B cell (primary cell): Measurements from ENCODE around the gene MAP3K7CL. TPM values are rescaled to one million over a fixed set of nuclear protein-coding genes. Genes with fewer than 3 reads are reported as not detected.

ENCODE experiments used
- ATAC-seq: fragments of 200-7000 bp; cut with Tn5 transposase; one replicate; pipeline ENCODE4 v1.10.0; 2021; ENCODE audit warnings: low read depth, mild to moderate bottlenecking, moderate number of reproducible peaks, moderate library complexity
- CTCF ChIA-PET: fragments of 350-600 bp; sonication (Branson Sonifier 250); formaldehyde crosslinking; loops from one replicate; lab custom pipeline; 2021; ENCODE audit warnings: antibody characterized with exemption, inconsistent platforms; lab: Charles Lee
- POLR2A ChIA-PET: fragments of 350-600 bp; sonication (Branson Sonifier 250); formaldehyde crosslinking; loops from one replicate; lab custom pipeline; 2021; ENCODE audit warnings: antibody characterized with exemption; lab: Charles Lee
- DNase-seq: peaks from one replicate; pipeline ENCODE4 v3.0.0; 2013
- H2AFZ ChIP-seq: 2 replicates; pipeline ENCODE4 v1.6.1; 2012; ENCODE audit warnings: mild to moderate bottlenecking, low read depth, low read length; ENCODE audit not compliant: insufficient read depth, poor library complexity, severe bottlenecking
- H3K27ac ChIP-seq, 2 donors: 1 replicate in 1 of 2; 2 replicates in 1 of 2; pipeline ENCODE4 v1.5.1; 2012 to 2013; ENCODE audit warnings: low read length in 2 of 2, mild to moderate bottlenecking in 2 of 2, moderate library complexity in 1 of 2
- H3K27me3 ChIP-seq, 4 experiments: fragments of 200-600 bp in 1 of 4; sonication (generic) in 1 of 4; replicated peaks in 1 of 4; 1 replicate in 2 of 4; 2 replicates in 2 of 4; pipeline versions ENCODE4 v1.6.1 to v1.7.0; 2013 to 2016; ENCODE audit warnings: low read length in 3 of 4, mild to moderate bottlenecking in 2 of 4, mixed read lengths in 1 of 4, moderate library complexity in 1 of 4; ENCODE audit not compliant: insufficient read depth in 4 of 4, control insufficient read depth in 3 of 4; ENCODE audit errors: control extremely low read depth in 1 of 4
- H3K36me3 ChIP-seq, 2 experiments: replicated peaks in 1 of 2; 1 replicate in 1 of 2; 2 replicates in 1 of 2; pipeline versions ENCODE4 v1.6.1 to v1.7.1; 2013; ENCODE audit warnings: low read length in 1 of 2; ENCODE audit not compliant: insufficient read depth in 2 of 2, control insufficient read depth in 1 of 2; ENCODE audit errors: control extremely low read depth in 1 of 2, extremely low read depth in 1 of 2
- H3K4me1 ChIP-seq, 2 donors: fragments of 200-600 bp in 1 of 2; sonication (generic) in 1 of 2; 1 replicate in 1 of 2; 2 replicates in 1 of 2; pipeline versions ENCODE4 v1.5.1 to v1.6.1; 2013 to 2017; ENCODE audit warnings: low read length in 2 of 2; ENCODE audit not compliant: control insufficient read depth in 2 of 2, insufficient read depth in 2 of 2
- H3K4me2 ChIP-seq: replicated peaks from 2 replicates; pipeline ENCODE3; 2012; ENCODE audit warnings: mild to moderate bottlenecking, low read depth, low read length; ENCODE audit not compliant: poor library complexity, severe bottlenecking
- H3K4me3 ChIP-seq, 5 experiments: fragments of 200-600 bp in 1 of 5; sonication (generic) in 1 of 5; 1 replicate in 3 of 5; 2 replicates in 2 of 5; pipeline versions ENCODE4 v1.5.1 to v1.7.0; 2011 to 2016; ENCODE audit warnings: low read length in 4 of 5, mild to moderate bottlenecking in 4 of 5, low read depth in 2 of 5, control low read depth in 1 of 5, moderate library complexity in 1 of 5; ENCODE audit not compliant: insufficient read depth in 1 of 5; ENCODE audit errors: control extremely low read depth in 1 of 5, extremely low read depth in 1 of 5
- H3K79me2 ChIP-seq: fragments of 200-600 bp; sonication (generic); one replicate; pipeline ENCODE4 v1.6.0; 2016; ENCODE audit warnings: low read length; ENCODE audit not compliant: control insufficient read depth, insufficient read depth
- H3K9ac ChIP-seq: fragments of 200-600 bp; sonication (generic); 2 replicates; pipeline ENCODE4 v1.6.1; 2017; ENCODE audit warnings: mild to moderate bottlenecking, low read length, moderate library complexity
- H3K9me3 ChIP-seq, 3 donors: one replicate each; pipeline versions ENCODE4 v1.6.1 to v1.7.1; 2013; ENCODE audit warnings: low read length in 2 of 3; ENCODE audit not compliant: control insufficient read depth in 2 of 3, insufficient read depth in 1 of 3; ENCODE audit errors: control extremely low read depth in 1 of 3
- H4K20me1 ChIP-seq: 2 replicates; pipeline ENCODE4 v1.6.0; 2012; ENCODE audit warnings: mild to moderate bottlenecking, low read length; ENCODE audit not compliant: insufficient read depth, control insufficient read depth, poor library complexity, severe bottlenecking
- H3K27ac Mint-ChIP-seq: one replicate; pipeline ENCODE4 v1.8.0; 2021; ENCODE audit warnings: mixed read lengths
- H3K27me3 Mint-ChIP-seq: one replicate; pipeline ENCODE4 v1.8.0; 2021; ENCODE audit warnings: mixed read lengths
- H3K4me1 Mint-ChIP-seq: one replicate; pipeline ENCODE4 v1.8.0; 2021; ENCODE audit warnings: mixed read lengths
- H3K4me3 Mint-ChIP-seq: one replicate; pipeline ENCODE4 v1.8.0; 2021; ENCODE audit warnings: mixed read lengths
- H3K9me3 Mint-ChIP-seq: one replicate; pipeline ENCODE4 v1.8.0; 2022; ENCODE audit warnings: mixed read lengths; ENCODE audit not compliant: insufficient read depth
- CTCF ChIP-seq: fragments of 200-600 bp; IDR thresholded peaks from one replicate; pipeline ENCODE4 v1.8.0; 2022; ENCODE audit warnings: antibody characterized with exemption, mild to moderate bottlenecking
- EZH2 ChIP-seq: IDR thresholded peaks from 2 replicates; pipeline ENCODE4 v1.6.1; 2012; ENCODE audit warnings: borderline replicate concordance, low read depth, mild to moderate bottlenecking, moderate library complexity, low read length; ENCODE audit not compliant: insufficient read depth, poor library complexity, severe bottlenecking
- WGBS: methylation state at CpG from one replicate; pipeline ENCODE4 v1.1.5; 2013; ENCODE audit warnings: missing lambda C conversion rate; ENCODE audit not compliant: insufficient coverage; 5-methylcytosine and 5-hydroxymethylcytosine counted together
- intact Hi-C: fragments of 100-400 bp; cut with micrococcal nuclease; formaldehyde crosslinking; loops from one replicate; pipeline ENCODE4 v1.10.0; 2022
- polyA plus RNA-seq: library from polyadenylated mRNA; depleted of rRNA; stranded (reverse); fragments of >200 nt; gene quantifications from 2 replicates; pipeline ENCODE4 v1.2.3, GENCODE V29; 2012
- total RNA-seq, 2 donors: library from RNA; stranded (reverse); fragments of 120-200 nt in 1 of 2; gene quantifications; 1 replicate in 1 of 2; 2 replicates in 1 of 2; pipeline versions ENCODE4 v1.2.3 to v1.2.4, GENCODE V29; 2013 to 2022

Gene MAP3K7CL
- total and polyA plus RNA-seq, 2 donors (not counting 1 experiment from before 2014, with no cell fraction given): 8.9 to 11.9 TPM

- Mint-ChIP-seq H3K9me3 (no peaks in the 10 kb centered on the region), H3K27ac (no peak overlapping the region), H3K27me3 (no peaks in the 10 kb centered on the region), H3K4me3 (no peak overlapping the region), H3K4me1 (peaks cover 3% of the 10 kb centered on the region)
- ChIA-PET POLR2A (interaction anchor here (1.2 kb wide), 1 partner anchor 281 kb away, joined by 3 read pairs; no protein-coding TSS in a partner anchor), CTCF (interaction anchor here (1.2 to 15.8 kb wide), 11 partner anchors 14 to 757 kb away, joined by 3 to 310 read pairs (median 5); partner anchors contain the start of gene BACH1)
- no CpG with 5 or more reads among the region's 1 CpG for WGBS
- ATAC-seq (no peak), DNase-seq (no peak)
- no peak overlapping the region for H3K4me3 ChIP-seq
- H3K27ac ChIP-seq: no peak overlapping the region
- intact Hi-C loops: loop anchor here (2.0 to 5.0 kb wide), 2 partner anchors 74 to 201 kb away; no protein-coding TSS in a partner anchor
- no peaks in the 10 kb centered on the region for H3K9me3 ChIP-seq
- no peak overlapping the region for H3K4me2 ChIP-seq
- peaks cover 0 to 10% of the 10 kb centered on the region in 2 experiments for H3K36me3 ChIP-seq
- H3K9ac ChIP-seq: no peak overlapping the region
- H2AFZ ChIP-seq: no peak overlapping the region
- no peaks in the 10 kb centered on the region for H4K20me1 ChIP-seq
- no peaks in the 10 kb centered on the region for H3K27me3 ChIP-seq
- peaks cover 11% of the 10 kb centered on the region for H3K79me2 ChIP-seq
- no peaks in the 10 kb centered on the region for H3K4me1 ChIP-seq
- TF ChIP-seq CTCF (no peak), EZH2 (no peak)
Measured at GRCh38 chr21:29091033-29091432, 39.4 kb upstream of the MAP3K7CL start.

GRCh38 chr21:29092102-29092959 lies 38.1 kb upstream of the MAP3K7CL start:
- H3K4me2 ChIP-seq: no peak overlapping the region
- TF ChIP-seq CTCF (no peak), EZH2 (no peak)
- no peak overlapping the region for H2AFZ ChIP-seq
- H3K4me1 Mint-ChIP-seq: peaks cover 3% of the 10 kb centered on the region
- POLR2A ChIA-PET: no interaction called here
- H3K27ac Mint-ChIP-seq: no peak overlapping the region
- DNase-seq (no peak), ATAC-seq (no peak)
- H3K4me1 ChIP-seq: no peaks in the 10 kb centered on the region
- CTCF ChIA-PET: interaction anchor here (1.0 to 15.8 kb wide), 8 partner anchors 12 to 756 kb away, joined by 3 to 310 read pairs (median 5); partner anchors contain the start of gene BACH1
- H3K9me3 ChIP-seq: no peaks in the 10 kb centered on the region
- no peaks in the 10 kb centered on the region for H3K27me3 Mint-ChIP-seq
- H4K20me1 ChIP-seq: no peaks in the 10 kb centered on the region
- 83% methylated on average over 6 of the region's 9 CpGs for WGBS
- H3K9me3 Mint-ChIP-seq: no peaks in the 10 kb centered on the region
- peaks cover 5% of the 10 kb centered on the region for H3K79me2 ChIP-seq
- no peak overlapping the region for H3K27ac ChIP-seq
- no peak overlapping the region for H3K4me3 Mint-ChIP-seq
- H3K27me3 ChIP-seq: no peaks in the 10 kb centered on the region
- intact Hi-C loops: loop anchor here (5.0 kb wide), 1 partner anchor 200 kb away; no protein-coding TSS in a partner anchor
- no peak overlapping the region for H3K9ac ChIP-seq
- H3K4me3 ChIP-seq: no peak overlapping the region
- peaks cover 0 to 10% of the 10 kb centered on the region in 2 experiments for H3K36me3 ChIP-seq
